Tibial nerve (tissue), 4 donors: ENCODE results near the gene QTRT2.

Experiments
- EP300 ChIP-seq, 2 donors: sonication (generic); formaldehyde crosslinking; IDR thresholded peaks; one replicate each; pipeline ENCODE4 v1.6.1; 2017; ENCODE audit warnings: antibody characterized with exemption in 2 of 2, mild to moderate bottlenecking in 1 of 2
- POLR2A ChIP-seq, 2 donors: fragments of 450-650 bp; IDR thresholded peaks; one replicate each; pipeline ENCODE4 v1.6.1; 2017; ENCODE audit warnings: antibody characterized with exemption in 2 of 2, mild to moderate bottlenecking in 2 of 2, moderate library complexity in 2 of 2
- TF ChIP-seq, protein P1 (sequence below), 5 experiments: fragments of 200-600 bp in 3 of 5; fragments of 450-650 bp in 2 of 5; sonication (generic) in 3 of 5; IDR thresholded peaks; one replicate each; pipeline ENCODE4 v1.5.1; 2016 to 2019; ENCODE audit warnings: antibody characterized with exemption in 5 of 5, mild to moderate bottlenecking in 3 of 5, moderate library complexity in 2 of 5

DNA sequence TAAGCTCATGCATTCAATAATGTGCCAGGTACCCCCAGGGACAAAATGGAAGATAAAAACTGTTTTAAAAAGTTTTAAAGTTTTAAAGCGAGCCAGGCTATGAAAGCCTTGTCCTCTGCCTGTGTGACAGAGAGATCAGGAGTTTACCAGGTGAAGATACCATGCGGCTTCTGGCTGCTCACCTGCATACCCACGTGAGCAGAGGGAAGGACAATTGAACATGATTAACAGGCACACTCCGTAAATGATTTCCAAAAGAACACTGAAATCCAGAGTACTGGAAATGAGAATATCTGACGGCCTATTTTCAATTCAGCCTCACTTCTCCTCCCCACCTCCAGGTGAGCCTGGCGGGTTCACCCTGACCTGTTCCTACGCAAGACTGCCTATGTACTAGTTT is 42.3 kb upstream of the QTRT2 start:
- TF ChIP-seq POLR2A (IDR thresholded peaks at IDR 0.05) = no peak
- TF ChIP-seq, protein P1, sequence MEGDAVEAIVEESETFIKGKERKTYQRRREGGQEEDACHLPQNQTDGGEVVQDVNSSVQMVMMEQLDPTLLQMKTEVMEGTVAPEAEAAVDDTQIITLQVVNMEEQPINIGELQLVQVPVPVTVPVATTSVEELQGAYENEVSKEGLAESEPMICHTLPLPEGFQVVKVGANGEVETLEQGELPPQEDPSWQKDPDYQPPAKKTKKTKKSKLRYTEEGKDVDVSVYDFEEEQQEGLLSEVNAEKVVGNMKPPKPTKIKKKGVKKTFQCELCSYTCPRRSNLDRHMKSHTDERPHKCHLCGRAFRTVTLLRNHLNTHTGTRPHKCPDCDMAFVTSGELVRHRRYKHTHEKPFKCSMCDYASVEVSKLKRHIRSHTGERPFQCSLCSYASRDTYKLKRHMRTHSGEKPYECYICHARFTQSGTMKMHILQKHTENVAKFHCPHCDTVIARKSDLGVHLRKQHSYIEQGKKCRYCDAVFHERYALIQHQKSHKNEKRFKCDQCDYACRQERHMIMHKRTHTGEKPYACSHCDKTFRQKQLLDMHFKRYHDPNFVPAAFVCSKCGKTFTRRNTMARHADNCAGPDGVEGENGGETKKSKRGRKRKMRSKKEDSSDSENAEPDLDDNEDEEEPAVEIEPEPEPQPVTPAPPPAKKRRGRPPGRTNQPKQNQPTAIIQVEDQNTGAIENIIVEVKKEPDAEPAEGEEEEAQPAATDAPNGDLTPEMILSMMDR (IDR thresholded peaks at IDR 0.05) = no peak
- no peak for TF ChIP-seq EP300 (IDR thresholded peaks at IDR 0.05)
